Measurements from ENCODE around the gene ATP6V1D.

DNA sequence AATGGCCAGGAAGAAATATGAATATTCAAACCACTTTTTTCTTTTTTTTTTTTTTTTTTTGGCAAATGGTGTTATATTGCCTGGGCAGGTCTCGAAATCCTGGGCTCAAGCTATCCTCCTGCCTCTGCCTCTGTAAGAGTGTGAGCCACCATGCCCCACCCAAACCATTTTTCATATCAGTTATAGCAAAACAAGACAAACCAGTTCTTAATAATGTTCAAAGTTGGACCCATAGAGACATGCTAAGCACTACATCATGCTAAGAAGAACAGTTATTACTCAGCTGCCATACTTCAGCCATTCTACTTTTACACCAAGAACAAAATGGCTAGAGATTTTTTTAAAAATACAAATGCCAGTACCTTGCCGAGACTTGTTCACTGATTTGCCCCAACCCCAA lies 26.0 kb upstream of the ATP6V1D start:
- TF ChIP-seq CTCF (conservative IDR thresholded peaks at IDR 0.05; ENCODE audit: low read depth, low read length) (no peak), EZH2phosphoT487 (IDR thresholded peaks at IDR 0.05; ENCODE audit: borderline replicate concordance, low read length) (no peak), EZH2 (IDR thresholded peaks at IDR 0.05; ENCODE audit: low read length, unreplicated experiment) (no peak)

Data from PC-3 (cell line).